ENCODE results near the gene CAPN7. TPM values are rescaled to one million over a fixed set of nuclear protein-coding genes. Genes with fewer than 3 reads are reported as not detected.

The CAPN7 gene
- total RNA-seq, 4 donors from 2014 or later: 33.8 to 153 (median 69.7) TPM

- Histone ChIP-seq H3K27ac (peak overlapping the region in 2 of 4 donors; percentile 55 to 73), H3K4me3 (no peak overlapping the region), H3K4me1 (peaks cover 5 to 7% of the 10 kb centered on the region in 2 donors), H3K27me3 (no peaks in the 10 kb centered on the region), H3K9me3 (no peaks in the 10 kb centered on the region), H3K36me3 (peaks cover 12 to 92% of the 10 kb centered on the region in 2 donors)
- intact Hi-C loops (cut with DNase I; ENCODE audit: low total_unique reads): no loop called here
- DNase-seq: no peak
- in situ Hi-C loops (cut with MboI; ENCODE audit: low sequenced_read_pairs in 4 of 4): no loop called here
- TF ChIP-seq POLR2A (IDR thresholded peaks at IDR 0.05): no peak
- no peak for TF ChIP-seq CTCF (IDR thresholded peaks at IDR 0.05 in 4 of 5, conservative IDR thresholded peaks at IDR 0.05 in 1 of 5)
- no peak for ATAC-seq
Observed at GRCh38 chr3:15255215-15255614, 49.2 kb downstream of the CAPN7 start.

GRCh38 chr3:15256861-15257341 lies 50.9 kb downstream of the CAPN7 start:
- Histone ChIP-seq H3K4me3 (no peak overlapping the region), H3K27ac (peak overlapping the region; percentile 45 to 73 (median 60)), H3K27me3 (no peaks in the 10 kb centered on the region), H3K36me3 (peaks cover 6 to 90% of the 10 kb centered on the region in 2 donors), H3K9me3 (no peaks in the 10 kb centered on the region), H3K4me1 (peaks cover 5 to 7% of the 10 kb centered on the region in 2 donors)
- in situ Hi-C loops (cut with MboI; ENCODE audit: low sequenced_read_pairs in 4 of 4): no loop called here
- ATAC-seq (peak; percentile 37 to 70), DNase-seq (peak in 1 of 2 donors; percentile 37)
- TF ChIP-seq POLR2A (IDR thresholded peaks at IDR 0.05) (no peak), CTCF (IDR thresholded peaks at IDR 0.05 in 4 of 5, conservative IDR thresholded peaks at IDR 0.05 in 1 of 5) (no peak)
- intact Hi-C loops (cut with DNase I; ENCODE audit: low total_unique reads): no loop called here

GRCh38 chr3:15258720-15259119 lies 52.7 kb downstream of the CAPN7 start:
- DNase-seq: no peak
- no peaks in the 10 kb centered on the region for H3K9me3 ChIP-seq
- peaks cover 6 to 79% of the 10 kb centered on the region in 2 donors for H3K36me3 ChIP-seq
- no peak for TF ChIP-seq POLR2A (IDR thresholded peaks at IDR 0.05)
- no peak for TF ChIP-seq CTCF (IDR thresholded peaks at IDR 0.05 in 4 of 5, conservative IDR thresholded peaks at IDR 0.05 in 1 of 5)
- peak overlapping the region in 3 of 4 donors; percentile 15 to 55 (median 45) for H3K27ac ChIP-seq
- no peak for ATAC-seq
- H3K27me3 ChIP-seq: no peaks in the 10 kb centered on the region
- intact Hi-C loops (cut with DNase I; ENCODE audit: low total_unique reads): no loop called here
- peaks cover 11 to 15% of the 10 kb centered on the region in 2 donors for H3K4me1 ChIP-seq
- in situ Hi-C loops (cut with MboI; ENCODE audit: low sequenced_read_pairs in 4 of 4): no loop called here
- no peak overlapping the region for H3K4me3 ChIP-seq

GRCh38 chr3:15260531-15260930 lies 54.5 kb downstream of the CAPN7 start:
- Histone ChIP-seq H3K9me3 (no peaks in the 10 kb centered on the region), H3K4me1 (peaks cover 22 to 24% of the 10 kb centered on the region in 2 donors), H3K27ac (peak overlapping the region in 2 of 4 donors; percentile 14 to 37), H3K36me3 (peaks cover 6 to 61% of the 10 kb centered on the region in 2 donors), H3K27me3 (no peaks in the 10 kb centered on the region), H3K4me3 (no peak overlapping the region)
- DNase-seq (no peak), ATAC-seq (no peak)
- intact Hi-C loops (cut with DNase I; ENCODE audit: low total_unique reads) (no loop called here), in situ Hi-C loops (cut with MboI; ENCODE audit: low sequenced_read_pairs in 4 of 4) (loop anchor here in 2 of 4 donors (5.0 to 10.0 kb wide), 2 partner anchors 122 to 124 kb away; no protein-coding TSS in a partner anchor)
- no peak for TF ChIP-seq CTCF (IDR thresholded peaks at IDR 0.05 in 4 of 5, conservative IDR thresholded peaks at IDR 0.05 in 1 of 5)
- no peak for TF ChIP-seq POLR2A (IDR thresholded peaks at IDR 0.05)
